Measurements from ENCODE around the gene EXOSC2.

GRCh38 chr9:130654879-130655278 is 38.7 kb upstream of the EXOSC2 start:
- TF ChIP-seq, protein P1, sequence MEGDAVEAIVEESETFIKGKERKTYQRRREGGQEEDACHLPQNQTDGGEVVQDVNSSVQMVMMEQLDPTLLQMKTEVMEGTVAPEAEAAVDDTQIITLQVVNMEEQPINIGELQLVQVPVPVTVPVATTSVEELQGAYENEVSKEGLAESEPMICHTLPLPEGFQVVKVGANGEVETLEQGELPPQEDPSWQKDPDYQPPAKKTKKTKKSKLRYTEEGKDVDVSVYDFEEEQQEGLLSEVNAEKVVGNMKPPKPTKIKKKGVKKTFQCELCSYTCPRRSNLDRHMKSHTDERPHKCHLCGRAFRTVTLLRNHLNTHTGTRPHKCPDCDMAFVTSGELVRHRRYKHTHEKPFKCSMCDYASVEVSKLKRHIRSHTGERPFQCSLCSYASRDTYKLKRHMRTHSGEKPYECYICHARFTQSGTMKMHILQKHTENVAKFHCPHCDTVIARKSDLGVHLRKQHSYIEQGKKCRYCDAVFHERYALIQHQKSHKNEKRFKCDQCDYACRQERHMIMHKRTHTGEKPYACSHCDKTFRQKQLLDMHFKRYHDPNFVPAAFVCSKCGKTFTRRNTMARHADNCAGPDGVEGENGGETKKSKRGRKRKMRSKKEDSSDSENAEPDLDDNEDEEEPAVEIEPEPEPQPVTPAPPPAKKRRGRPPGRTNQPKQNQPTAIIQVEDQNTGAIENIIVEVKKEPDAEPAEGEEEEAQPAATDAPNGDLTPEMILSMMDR (IDR thresholded peaks at IDR 0.05) = no peak
- TF ChIP-seq POLR2A (IDR thresholded peaks at IDR 0.05) = no peak

All from testis (tissue), 2 donors.